ENCODE results near the gene KCNMA1. TPM values are rescaled to one million over a fixed set of nuclear protein-coding genes. Genes with fewer than 3 reads are reported as not detected.

Gene KCNMA1
- total RNA-seq, 2 donors from 2014 or later: 23.2 to 44.5 TPM

GRCh38 chr10:77168161-77168560, 469.4 kb downstream of the KCNMA1 start:
- intact Hi-C loops (cut with DNase I): no loop called here
- Histone ChIP-seq H3K36me3 (no peaks in the 10 kb centered on the region), H3K4me1 (no peaks in the 10 kb centered on the region), H3K27ac (no peak overlapping the region), H3K9me3 (no peaks in the 10 kb centered on the region), H3K4me3 (no peak overlapping the region), H3K9ac (ENCODE audit: low read depth in 2 of 2, low read length in 2 of 2) (no peak overlapping the region), H3K27me3 (no peaks in the 10 kb centered on the region)
- peak; percentile 28 for DNase-seq
- TF ChIP-seq CTCF (IDR thresholded peaks at IDR 0.05): no peak

GRCh38 chr10:77165445-77166208, 472.0 kb downstream of the KCNMA1 start:
- TF ChIP-seq CTCF (IDR thresholded peaks at IDR 0.05): peak; percentile 76
- no peak overlapping the region for H3K27ac ChIP-seq
- intact Hi-C loops (cut with DNase I): loop anchor here (2.0 kb wide), 1 partner anchor 479 kb away; no protein-coding TSS in a partner anchor
- no peaks in the 10 kb centered on the region for H3K4me1 ChIP-seq
- peak; percentile 75 for DNase-seq
- no peak overlapping the region for H3K4me3 ChIP-seq
- peak overlapping the region in 1 of 2 donors; percentile 19 for H3K9ac ChIP-seq (ENCODE audit: low read depth in 2 of 2, low read length in 2 of 2)
- H3K36me3 ChIP-seq: no peaks in the 10 kb centered on the region
- no peaks in the 10 kb centered on the region for H3K9me3 ChIP-seq
- no peaks in the 10 kb centered on the region for H3K27me3 ChIP-seq

- no peak overlapping the region for H3K9ac ChIP-seq (ENCODE audit: low read depth in 2 of 2, low read length in 2 of 2)
- H3K27ac ChIP-seq: no peak overlapping the region
- TF ChIP-seq CTCF (IDR thresholded peaks at IDR 0.05): no peak
- intact Hi-C loops (cut with DNase I): no loop called here
- H3K4me3 ChIP-seq: no peak overlapping the region
- no peaks in the 10 kb centered on the region for H3K36me3 ChIP-seq
- DNase-seq: no peak
- H3K4me1 ChIP-seq: peaks cover 8% of the 10 kb centered on the region
- H3K27me3 ChIP-seq: no peaks in the 10 kb centered on the region
- H3K9me3 ChIP-seq: no peaks in the 10 kb centered on the region
Measured at GRCh38 chr10:77164616-77165311, 472.8 kb downstream of the KCNMA1 start.

- Histone ChIP-seq H3K9ac (ENCODE audit: low read depth in 2 of 2, low read length in 2 of 2) (no peak overlapping the region), H3K27ac (no peak overlapping the region), H3K9me3 (no peaks in the 10 kb centered on the region), H3K4me1 (peaks cover 10% of the 10 kb centered on the region), H3K4me3 (no peak overlapping the region), H3K27me3 (no peaks in the 10 kb centered on the region), H3K36me3 (no peaks in the 10 kb centered on the region)
- intact Hi-C loops (cut with DNase I): no loop called here
- TF ChIP-seq CTCF (IDR thresholded peaks at IDR 0.05): no peak
- peak; percentile 61 for DNase-seq
Measured at GRCh38 chr10:77163670-77164348, 473.8 kb downstream of the KCNMA1 start.

GRCh38 chr10:77162697-77163096, 474.9 kb downstream of the KCNMA1 start:
- H3K4me1 ChIP-seq: peaks cover 20% of the 10 kb centered on the region
- no peaks in the 10 kb centered on the region for H3K27me3 ChIP-seq
- H3K9ac ChIP-seq (ENCODE audit: low read depth in 2 of 2, low read length in 2 of 2): no peak overlapping the region

More at GRCh38 chr10:77162697-77163096, 474.9 kb downstream of the KCNMA1 start:
- H3K36me3 ChIP-seq: no peaks in the 10 kb centered on the region
- TF ChIP-seq CTCF (IDR thresholded peaks at IDR 0.05): no peak
- no peak for DNase-seq
- no peak overlapping the region for H3K27ac ChIP-seq
- intact Hi-C loops (cut with DNase I): no loop called here
- H3K9me3 ChIP-seq: no peaks in the 10 kb centered on the region
- no peak overlapping the region for H3K4me3 ChIP-seq
